IPS-18a (cell line): ENCODE results near the gene INHBB.

Experiments used
- H3K27ac ChIP-seq: one replicate; pipeline ENCODE4 v1.5.1; 2013; ENCODE audit warnings: low read length
- H3K27me3 ChIP-seq: one replicate; pipeline ENCODE4 v1.6.1; 2013; ENCODE audit warnings: mild to moderate bottlenecking, low read length; ENCODE audit not compliant: control insufficient read depth, insufficient read depth
- H3K36me3 ChIP-seq: one replicate; pipeline ENCODE4 v1.6.1; 2013; ENCODE audit warnings: low read depth, low read length; ENCODE audit not compliant: control insufficient read depth
- H3K4me1 ChIP-seq: one replicate; pipeline ENCODE4 v1.6.1; 2013; ENCODE audit warnings: low read depth, low read length; ENCODE audit not compliant: control insufficient read depth
- H3K4me3 ChIP-seq: one replicate; pipeline ENCODE4 v1.5.1; 2013; ENCODE audit warnings: low read length
- H3K9ac ChIP-seq: one replicate; pipeline ENCODE4 v1.6.1; 2013; ENCODE audit warnings: mild to moderate bottlenecking, low read length, moderate library complexity
- H3K9me3 ChIP-seq: one replicate; pipeline ENCODE4 v1.6.1; 2013; ENCODE audit warnings: low read depth, low read length; ENCODE audit not compliant: control insufficient read depth

Gene INHBB

DNA sequence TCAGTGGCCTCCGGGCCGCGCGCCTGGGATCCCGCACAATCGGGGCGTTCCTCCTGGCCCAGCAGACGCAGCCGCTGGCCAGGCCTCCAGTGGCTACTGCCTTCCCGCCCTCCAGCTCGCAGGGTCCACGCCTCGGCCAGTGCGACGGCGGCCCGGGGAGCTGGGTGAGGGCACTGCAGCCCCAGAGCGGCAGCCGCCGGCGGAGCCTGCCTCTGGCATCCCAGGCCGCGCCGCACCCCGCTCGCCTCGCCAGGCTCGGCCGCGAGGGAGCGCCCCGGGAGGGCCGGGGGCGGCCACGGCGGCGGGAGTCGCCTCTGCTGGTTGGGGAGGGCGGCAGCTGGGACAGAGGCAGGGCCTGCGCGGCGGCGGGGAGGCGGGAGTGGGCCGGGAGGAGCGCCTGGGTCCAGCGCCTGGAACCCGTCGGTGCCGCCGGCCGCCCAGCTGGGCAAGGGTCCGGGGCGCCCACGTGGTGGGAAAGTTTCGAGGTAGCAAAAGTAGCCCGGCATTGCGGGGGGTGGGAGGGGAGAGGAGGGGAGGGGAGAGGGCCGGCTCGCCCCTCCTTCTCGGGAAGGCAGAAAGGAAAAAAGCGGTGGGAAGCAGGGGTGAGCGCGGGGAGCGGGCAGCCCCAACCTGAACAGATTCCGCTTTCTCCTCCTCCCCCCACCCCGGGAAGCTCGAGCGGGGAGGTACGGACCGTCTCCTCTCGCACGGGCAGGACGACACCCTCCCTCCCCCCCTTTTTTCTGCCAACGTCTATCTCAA is 1.5 kb upstream of the INHBB start:
- Histone ChIP-seq H3K27me3 (peaks cover 94% of the 10 kb centered on the region), H3K9ac (no peak overlapping the region), H3K4me3 (peak overlapping the region; percentile 35), H3K27ac (no peak overlapping the region), H3K4me1 (peaks cover 23% of the 10 kb centered on the region), H3K36me3 (no peaks in the 10 kb centered on the region), H3K9me3 (no peaks in the 10 kb centered on the region)

DNA sequence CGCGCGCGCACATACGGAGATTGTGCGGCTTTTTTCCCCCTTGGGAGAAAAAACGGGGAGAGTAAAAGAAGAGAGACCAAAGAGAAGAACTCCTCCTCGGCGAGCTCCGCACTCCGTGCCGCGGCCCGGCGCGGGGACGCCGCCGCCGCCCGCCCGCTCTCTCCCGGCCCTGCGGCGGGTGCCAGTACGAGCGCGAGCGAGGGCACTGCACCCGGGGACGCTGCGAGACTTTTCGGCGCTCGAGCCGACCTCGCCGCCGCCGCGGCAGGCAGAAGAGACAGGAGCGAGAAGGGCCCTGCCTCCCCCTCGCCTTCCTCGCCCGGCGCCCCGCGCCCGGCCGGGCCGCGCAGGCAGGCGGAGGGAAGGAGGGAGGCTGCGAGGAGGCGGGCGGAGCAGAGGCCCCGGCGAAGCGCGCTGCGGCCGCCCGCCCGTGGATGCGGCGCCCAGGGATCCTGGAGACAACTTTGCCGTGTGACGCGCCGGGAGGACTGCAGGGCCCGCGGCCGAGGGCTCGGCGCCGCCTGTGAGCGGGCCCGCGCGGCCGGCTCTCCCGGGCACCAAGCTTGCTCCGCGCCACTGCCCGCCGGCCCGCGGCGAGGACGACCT is 857 bp upstream of the INHBB start:
- no peak overlapping the region for H3K9ac ChIP-seq
- H3K27me3 ChIP-seq: peaks cover 95% of the 10 kb centered on the region
- H3K4me3 ChIP-seq: peak overlapping the region; percentile 35
- no peak overlapping the region for H3K27ac ChIP-seq
- H3K9me3 ChIP-seq: no peaks in the 10 kb centered on the region
- peaks cover 30% of the 10 kb centered on the region for H3K4me1 ChIP-seq
- H3K36me3 ChIP-seq: no peaks in the 10 kb centered on the region

DNA sequence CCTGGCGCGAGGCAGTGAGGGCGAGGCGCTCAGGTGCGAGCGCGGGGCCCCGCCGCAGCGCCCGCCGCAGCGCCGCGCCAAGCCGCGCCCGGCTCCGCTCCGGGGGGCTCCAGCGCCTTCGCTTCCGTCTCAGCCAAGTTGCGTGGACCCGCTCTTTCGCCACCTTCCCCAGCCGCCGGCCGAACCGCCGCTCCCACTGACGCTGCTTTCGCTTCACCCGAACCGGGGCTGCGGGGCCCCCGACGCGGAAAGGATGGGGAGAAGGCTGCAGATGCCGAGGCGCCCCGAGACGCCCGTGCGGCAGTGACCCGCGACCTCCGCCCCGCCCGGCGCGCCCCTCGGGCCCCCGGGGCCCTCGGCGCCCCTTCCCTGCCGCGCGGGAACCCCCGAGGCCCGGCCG is 328 bp upstream of the INHBB start:
- Histone ChIP-seq H3K9ac (no peak overlapping the region), H3K4me1 (peaks cover 33% of the 10 kb centered on the region), H3K4me3 (no peak overlapping the region), H3K9me3 (no peaks in the 10 kb centered on the region), H3K27me3 (peaks cover 98% of the 10 kb centered on the region), H3K36me3 (no peaks in the 10 kb centered on the region), H3K27ac (no peak overlapping the region)

DNA sequence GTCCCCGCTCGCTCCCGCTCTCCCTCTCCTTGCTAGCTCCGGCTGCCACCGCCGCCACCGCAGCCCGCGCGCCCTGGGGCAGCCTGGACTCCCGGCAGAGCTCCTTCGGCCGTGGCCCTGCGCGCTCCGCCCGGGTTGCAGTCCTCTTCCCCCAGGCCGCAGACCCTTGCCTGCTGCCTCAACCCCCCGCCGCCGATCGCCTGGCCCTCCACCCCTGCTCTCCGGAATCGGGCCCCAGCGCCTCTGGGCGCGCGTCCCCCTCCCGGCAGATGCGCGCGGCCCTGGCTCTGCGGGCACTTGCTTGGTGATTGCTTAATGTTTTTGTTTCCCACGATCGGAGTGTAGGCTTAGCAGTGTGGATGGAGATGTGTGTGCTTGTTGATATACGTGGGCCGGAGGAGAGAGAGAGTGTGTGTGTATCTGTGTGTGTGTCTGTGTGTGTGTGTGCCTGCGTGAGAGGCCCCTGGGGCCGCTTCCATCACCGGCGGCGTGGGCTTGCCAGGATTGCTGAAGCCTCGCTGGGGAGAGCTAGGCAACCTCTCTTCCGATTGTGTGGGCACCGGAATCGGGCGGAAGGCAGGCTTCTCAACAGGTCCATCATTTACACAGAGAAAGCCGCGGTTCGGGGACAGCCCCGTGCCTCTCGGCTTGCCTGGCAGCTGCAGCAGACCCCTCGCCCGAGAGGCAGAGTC is 877 bp downstream of the INHBB start:
- Histone ChIP-seq H3K27me3 (peaks cover 98% of the 10 kb centered on the region), H3K9ac (no peak overlapping the region), H3K4me3 (peak overlapping the region; percentile 48)

DNA sequence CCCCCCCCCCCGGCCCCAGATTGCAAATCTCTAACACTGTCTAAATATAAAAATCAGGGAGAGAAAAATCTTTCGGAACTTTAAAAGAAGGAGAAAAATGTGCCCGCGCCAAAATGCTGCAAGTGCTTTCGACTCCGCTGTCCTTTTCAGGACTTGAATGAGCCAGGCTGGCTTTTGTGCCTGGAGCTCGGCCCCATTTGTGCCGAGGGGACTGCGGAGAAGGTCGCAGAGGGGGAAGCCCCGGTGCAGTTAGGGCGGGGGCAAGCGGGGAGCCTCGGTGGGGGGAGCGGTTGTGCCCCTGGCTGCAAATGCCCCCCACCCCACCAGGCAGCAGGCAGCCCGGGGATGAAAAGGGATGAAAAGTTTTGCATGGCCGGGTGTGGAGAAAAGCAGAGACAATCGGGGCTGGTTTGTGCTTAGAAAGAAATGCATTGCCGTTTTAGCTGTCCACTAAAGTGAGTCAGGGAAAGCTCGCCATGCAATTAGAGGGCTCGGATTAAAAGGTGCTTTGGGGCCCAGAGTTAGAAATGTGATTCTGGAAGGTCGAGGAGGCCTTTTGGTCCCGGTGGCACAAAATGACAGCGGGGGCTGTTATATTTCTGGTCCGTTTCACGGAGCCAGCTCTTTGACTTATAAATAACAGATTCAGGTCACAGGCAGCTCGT is 1.6 kb downstream of the INHBB start:
- Histone ChIP-seq H3K9ac (no peak overlapping the region), H3K4me3 (peak overlapping the region; percentile 48), H3K27ac (no peak overlapping the region), H3K36me3 (no peaks in the 10 kb centered on the region), H3K27me3 (peaks cover 98% of the 10 kb centered on the region), H3K9me3 (no peaks in the 10 kb centered on the region), H3K4me1 (peaks cover 33% of the 10 kb centered on the region)

More for the DNA sequence above, 877 bp downstream of the INHBB start:
- Histone ChIP-seq H3K27ac (no peak overlapping the region), H3K36me3 (no peaks in the 10 kb centered on the region), H3K4me1 (peaks cover 33% of the 10 kb centered on the region), H3K9me3 (no peaks in the 10 kb centered on the region)

DNA sequence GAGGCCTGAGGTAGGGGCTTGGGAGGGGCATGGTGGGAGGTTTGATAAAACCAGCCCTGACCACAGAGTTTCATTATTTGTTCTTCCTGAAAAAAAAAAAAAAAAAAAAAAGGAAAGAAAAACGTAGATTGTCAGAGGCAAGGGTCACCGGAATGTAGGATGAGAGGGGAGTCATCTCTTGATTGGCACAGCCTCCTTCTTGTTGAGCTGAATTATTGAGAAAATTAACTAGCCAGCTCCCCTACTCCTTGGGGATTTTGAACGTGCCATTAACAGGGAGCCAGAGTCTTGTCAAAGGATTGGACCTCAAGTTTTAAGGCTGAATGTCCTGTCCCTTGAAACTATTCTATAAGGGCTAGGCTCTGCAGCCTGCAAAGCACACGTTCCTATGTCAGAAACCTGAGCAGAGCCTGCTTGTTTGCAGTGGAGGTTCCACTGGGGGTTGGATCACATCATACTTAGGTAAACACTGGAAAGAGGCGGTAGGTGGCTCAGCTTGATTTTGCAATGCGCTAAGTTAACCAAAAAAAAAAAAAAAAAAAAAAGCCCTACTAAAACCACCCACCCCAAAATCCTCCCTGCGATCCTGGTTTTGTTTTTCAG is 2.3 kb downstream of the INHBB start:
- Histone ChIP-seq H3K4me3 (peak overlapping the region; percentile 40), H3K9ac (no peak overlapping the region), H3K36me3 (no peaks in the 10 kb centered on the region), H3K27me3 (peaks cover 98% of the 10 kb centered on the region), H3K27ac (no peak overlapping the region), H3K9me3 (no peaks in the 10 kb centered on the region), H3K4me1 (peaks cover 33% of the 10 kb centered on the region)

DNA sequence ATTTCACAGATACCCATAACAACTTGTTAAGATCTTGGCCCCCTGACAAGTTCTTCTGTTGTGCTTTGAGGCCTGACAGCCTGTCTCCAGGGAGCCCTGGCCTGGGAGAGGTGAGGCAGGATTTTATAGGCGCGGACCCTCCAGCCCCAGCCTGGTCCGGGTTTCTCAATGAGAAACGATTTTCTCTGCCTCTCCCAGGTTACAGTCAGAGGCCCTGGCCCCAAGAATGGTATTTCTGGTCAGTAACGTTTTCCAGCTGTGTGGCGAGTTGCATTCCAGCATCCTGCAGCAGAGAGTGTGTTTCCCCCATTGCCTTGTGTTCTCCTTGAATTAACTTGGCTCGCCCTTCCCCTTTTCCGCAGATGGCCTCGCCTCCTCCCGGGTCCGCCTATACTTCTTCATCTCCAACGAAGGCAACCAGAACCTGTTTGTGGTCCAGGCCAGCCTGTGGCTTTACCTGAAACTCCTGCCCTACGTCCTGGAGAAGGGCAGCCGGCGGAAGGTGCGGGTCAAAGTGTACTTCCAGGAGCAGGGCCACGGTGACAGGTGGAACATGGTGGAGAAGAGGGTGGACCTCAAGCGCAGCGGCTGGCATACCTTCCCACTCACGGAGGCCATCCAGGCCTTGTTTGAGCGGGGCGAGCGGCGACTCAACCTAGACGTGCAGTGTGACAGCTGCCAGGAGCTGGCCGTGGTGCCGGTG is 3.0 kb downstream of the INHBB start:
- H3K9me3 ChIP-seq: no peaks in the 10 kb centered on the region
- H3K27me3 ChIP-seq: peaks cover 95% of the 10 kb centered on the region
- H3K27ac ChIP-seq: no peak overlapping the region
- H3K4me3 ChIP-seq: peak overlapping the region; percentile 15
- no peaks in the 10 kb centered on the region for H3K36me3 ChIP-seq
- peaks cover 30% of the 10 kb centered on the region for H3K4me1 ChIP-seq
- H3K9ac ChIP-seq: no peak overlapping the region

DNA sequence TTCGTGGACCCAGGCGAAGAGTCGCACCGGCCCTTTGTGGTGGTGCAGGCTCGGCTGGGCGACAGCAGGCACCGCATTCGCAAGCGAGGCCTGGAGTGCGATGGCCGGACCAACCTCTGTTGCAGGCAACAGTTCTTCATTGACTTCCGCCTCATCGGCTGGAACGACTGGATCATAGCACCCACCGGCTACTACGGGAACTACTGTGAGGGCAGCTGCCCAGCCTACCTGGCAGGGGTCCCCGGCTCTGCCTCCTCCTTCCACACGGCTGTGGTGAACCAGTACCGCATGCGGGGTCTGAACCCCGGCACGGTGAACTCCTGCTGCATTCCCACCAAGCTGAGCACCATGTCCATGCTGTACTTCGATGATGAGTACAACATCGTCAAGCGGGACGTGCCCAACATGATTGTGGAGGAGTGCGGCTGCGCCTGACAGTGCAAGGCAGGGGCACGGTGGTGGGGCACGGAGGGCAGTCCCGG is 3.5 kb downstream of the INHBB start:
- Histone ChIP-seq H3K9me3 (no peaks in the 10 kb centered on the region), H3K9ac (no peak overlapping the region), H3K36me3 (no peaks in the 10 kb centered on the region), H3K4me1 (peaks cover 30% of the 10 kb centered on the region), H3K4me3 (peak overlapping the region; percentile 15), H3K27me3 (peaks cover 93% of the 10 kb centered on the region), H3K27ac (no peak overlapping the region)

DNA sequence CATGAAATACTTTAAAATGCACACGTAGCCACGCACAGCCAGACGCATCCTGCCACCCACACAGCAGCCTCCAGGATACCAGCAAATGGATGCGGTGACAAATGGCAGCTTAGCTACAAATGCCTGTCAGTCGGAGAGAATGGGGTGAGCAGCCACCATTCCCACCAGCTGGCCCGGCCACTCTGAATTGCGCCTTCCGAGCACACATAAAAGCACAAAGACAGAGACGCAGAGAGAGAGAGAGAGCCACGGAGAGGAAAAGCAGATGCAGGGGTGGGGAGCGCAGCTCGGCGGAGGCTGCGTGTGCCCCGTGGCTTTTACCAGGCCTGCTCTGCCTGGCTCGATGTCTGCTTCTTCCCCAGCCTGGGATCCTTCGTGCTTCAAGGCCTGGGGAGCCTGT is 4.1 kb downstream of the INHBB start:
- H3K4me1 ChIP-seq: peaks cover 30% of the 10 kb centered on the region
- H3K9ac ChIP-seq: no peak overlapping the region
- no peaks in the 10 kb centered on the region for H3K9me3 ChIP-seq
- no peaks in the 10 kb centered on the region for H3K36me3 ChIP-seq
- H3K4me3 ChIP-seq: no peak overlapping the region
- peaks cover 92% of the 10 kb centered on the region for H3K27me3 ChIP-seq
- no peak overlapping the region for H3K27ac ChIP-seq

DNA sequence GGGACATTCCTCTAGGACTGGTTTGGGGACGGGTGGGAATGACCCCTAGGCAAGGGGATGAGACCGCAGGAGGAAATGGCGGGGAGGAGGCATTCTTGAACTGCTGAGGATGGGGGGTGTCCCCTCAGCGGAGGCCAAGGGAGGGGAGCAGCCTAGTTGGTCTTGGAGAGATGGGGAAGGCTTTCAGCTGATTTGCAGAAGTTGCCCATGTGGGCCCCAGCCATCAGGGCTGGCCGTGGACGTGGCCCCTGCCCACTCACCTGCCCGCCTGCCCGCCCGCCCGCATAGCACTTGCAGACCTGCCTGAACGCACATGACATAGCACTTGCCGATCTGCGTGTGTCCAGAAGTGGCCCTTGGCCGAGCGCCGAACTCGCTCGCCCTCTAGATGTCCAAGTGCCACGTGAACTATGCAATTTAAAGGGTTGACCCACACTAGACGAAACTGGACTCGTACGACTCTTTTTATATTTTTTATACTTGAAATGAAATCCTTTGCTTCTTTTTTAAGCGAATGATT is 4.9 kb downstream of the INHBB start:
- no peak overlapping the region for H3K4me3 ChIP-seq
- no peaks in the 10 kb centered on the region for H3K9me3 ChIP-seq
- H3K27me3 ChIP-seq: peaks cover 85% of the 10 kb centered on the region
- H3K9ac ChIP-seq: no peak overlapping the region
- peaks cover 30% of the 10 kb centered on the region for H3K4me1 ChIP-seq
- H3K27ac ChIP-seq: no peak overlapping the region
- no peaks in the 10 kb centered on the region for H3K36me3 ChIP-seq
